Urinary bladder (tissue), 4 donors: Measurements from ENCODE around the gene HBE1. TPM values are rescaled to one million over a fixed set of nuclear protein-coding genes. Genes with fewer than 3 reads are reported as not detected.

Source experiments
- DNase-seq: peaks from one replicate; pipeline ENCODE4 v3.0.0-alpha.2; 2015; ENCODE audit errors: extremely low spot score
- H3K27ac ChIP-seq: one replicate; pipeline ENCODE4 v1.5.1; 2013; ENCODE audit warnings: low read depth, mild to moderate bottlenecking, moderate library complexity
- H3K36me3 ChIP-seq: one replicate; pipeline ENCODE4 v1.6.1; 2013; ENCODE audit warnings: mild to moderate bottlenecking, moderate library complexity; ENCODE audit not compliant: insufficient read depth
- H3K4me1 ChIP-seq: one replicate; pipeline ENCODE4 v1.6.1; 2013; ENCODE audit warnings: mild to moderate bottlenecking, moderate library complexity; ENCODE audit not compliant: insufficient read depth
- H3K4me3 ChIP-seq: one replicate; pipeline ENCODE4 v1.5.1; 2013; ENCODE audit warnings: low read depth, low read length
- WGBS: extraction: QIAGEN DNeasy Blood & Tissue Kit; methylation state at CpG from one replicate; pipeline ENCODE4 v1.1.7; 2013; 5-methylcytosine and 5-hydroxymethylcytosine counted together
- polyA plus RNA-seq: library from polyadenylated mRNA; stranded (reverse); fragments of 200-250 nt; gene quantifications from one replicate; pipeline ENCODE4 v1.2.3, GENCODE V29; 2013
- total RNA-seq: library from RNA; depleted of rRNA; stranded (reverse); fragments of >200 nt; gene quantifications from one replicate; pipeline ENCODE4 v1.2.3, GENCODE V29; 2014
- donor health status: healthy with polysubstance abuse.
- donor health status: healthy.

HBE1 gene
- total and polyA plus RNA-seq, 2 donors: 0.18 to 3.0 TPM

DNA sequence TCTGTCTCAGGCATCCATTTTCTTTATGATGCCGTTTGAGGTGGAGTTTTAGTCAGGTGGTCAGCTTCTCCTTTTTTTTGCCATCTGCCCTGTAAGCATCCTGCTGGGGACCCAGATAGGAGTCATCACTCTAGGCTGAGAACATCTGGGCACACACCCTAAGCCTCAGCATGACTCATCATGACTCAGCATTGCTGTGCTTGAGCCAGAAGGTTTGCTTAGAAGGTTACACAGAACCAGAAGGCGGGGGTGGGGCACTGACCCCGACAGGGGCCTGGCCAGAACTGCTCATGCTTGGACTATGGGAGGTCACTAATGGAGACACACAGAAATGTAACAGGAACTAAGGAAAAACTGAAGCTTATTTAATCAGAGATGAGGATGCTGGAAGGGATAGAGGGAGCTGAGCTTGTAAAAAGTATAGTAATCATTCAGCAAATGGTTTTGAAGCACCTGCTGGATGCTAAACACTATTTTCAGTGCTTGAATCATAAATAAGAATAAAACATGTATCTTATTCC, 10.9 kb upstream of the HBE1 start:
- Histone ChIP-seq H3K4me3 (no peak overlapping the region), H3K27ac (no peak overlapping the region), H3K36me3 (no peaks in the 10 kb centered on the region), H3K4me1 (no peaks in the 10 kb centered on the region)
- no peak for DNase-seq
- 44% methylated on average over 3 of the region's 3 CpGs for WGBS

DNA sequence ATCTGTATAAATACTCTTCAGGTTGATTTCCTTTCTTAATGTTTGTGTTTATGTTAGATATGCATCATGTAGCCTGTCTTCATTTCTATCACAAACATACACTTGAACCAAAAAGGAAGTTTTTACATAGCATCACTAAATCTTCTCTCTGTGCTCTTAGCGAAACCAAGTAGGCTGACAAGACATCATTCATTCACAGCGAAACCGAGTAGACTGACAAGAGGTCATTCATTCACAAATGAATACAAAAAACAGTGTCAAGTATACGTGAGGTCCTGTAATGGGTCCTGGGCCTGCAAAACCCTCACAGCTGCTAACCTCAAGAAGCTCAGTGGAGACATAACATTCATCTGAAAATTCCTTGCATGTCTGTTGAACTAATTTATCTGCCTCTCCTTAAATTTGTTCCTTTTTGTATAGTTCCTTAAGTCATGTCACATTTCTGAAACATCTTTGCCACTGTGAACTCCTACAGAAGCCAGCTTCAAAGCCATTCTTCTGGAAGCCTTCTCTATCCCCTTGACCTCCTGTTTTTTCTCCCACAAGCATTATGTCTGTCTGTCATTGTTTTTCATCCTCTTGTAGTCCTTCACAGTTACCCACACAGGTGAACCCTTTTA, 9.8 kb upstream of the HBE1 start:
- WGBS: 85% methylated on average over 4 of the region's 4 CpGs

DNA sequence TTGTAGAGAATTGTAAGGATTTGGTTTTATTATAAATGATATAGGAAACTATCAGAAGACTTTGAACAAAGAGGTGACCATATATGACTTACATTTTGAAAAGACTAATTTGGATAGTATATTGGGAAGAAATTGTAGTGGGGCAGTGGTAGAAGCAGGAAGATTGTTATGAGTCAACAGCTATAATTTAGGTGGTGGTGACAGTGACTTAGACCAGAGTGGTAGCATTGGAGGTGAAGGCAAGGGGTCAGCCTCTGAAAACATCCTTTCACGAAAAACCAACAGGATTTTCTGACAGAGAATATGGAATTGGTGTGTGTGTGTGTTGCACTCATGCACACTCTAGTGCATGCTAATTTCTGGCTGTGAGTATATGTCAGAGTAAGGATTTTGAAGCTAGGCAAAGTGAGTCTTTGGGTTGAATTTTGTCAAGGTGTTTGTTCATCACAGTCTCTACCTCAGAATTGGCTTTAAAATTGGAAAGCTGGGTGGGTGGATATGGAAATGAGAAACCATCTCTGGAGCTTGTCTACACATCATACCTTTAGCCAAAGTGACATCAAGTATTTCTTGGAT, 8.2 kb upstream of the HBE1 start:
- H3K4me1 ChIP-seq: no peaks in the 10 kb centered on the region
- H3K27ac ChIP-seq: no peak overlapping the region
- no peak for DNase-seq
- no peak overlapping the region for H3K4me3 ChIP-seq
- no peaks in the 10 kb centered on the region for H3K36me3 ChIP-seq
- WGBS: 37% methylated on average over 1 of the region's 1 CpG

More for the DNA sequence above, 9.8 kb upstream of the HBE1 start:
- no peak for DNase-seq
- H3K4me3 ChIP-seq: no peak overlapping the region
- H3K36me3 ChIP-seq: no peaks in the 10 kb centered on the region
- H3K27ac ChIP-seq: no peak overlapping the region
- H3K4me1 ChIP-seq: no peaks in the 10 kb centered on the region

DNA sequence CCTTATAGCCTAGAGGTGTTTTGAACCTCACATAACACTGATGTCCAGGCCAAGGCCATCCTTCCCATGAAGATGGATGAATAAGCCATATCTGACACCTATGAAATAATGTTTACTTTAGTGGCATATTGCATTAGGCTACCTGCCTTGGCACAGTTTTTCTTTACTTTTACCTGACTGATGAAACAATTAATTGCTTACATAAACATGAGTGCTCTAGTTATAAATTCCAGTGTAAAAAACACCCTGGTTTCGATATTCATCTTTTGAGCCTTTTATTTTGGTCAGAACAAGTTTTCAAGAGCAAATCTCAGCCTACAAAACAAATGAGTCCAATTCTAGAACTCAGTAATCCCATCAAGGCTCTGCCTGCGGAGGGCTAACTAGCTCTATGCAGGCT, 7.0 kb upstream of the HBE1 start:
- WGBS: 80% methylated on average over 2 of the region's 2 CpGs

DNA sequence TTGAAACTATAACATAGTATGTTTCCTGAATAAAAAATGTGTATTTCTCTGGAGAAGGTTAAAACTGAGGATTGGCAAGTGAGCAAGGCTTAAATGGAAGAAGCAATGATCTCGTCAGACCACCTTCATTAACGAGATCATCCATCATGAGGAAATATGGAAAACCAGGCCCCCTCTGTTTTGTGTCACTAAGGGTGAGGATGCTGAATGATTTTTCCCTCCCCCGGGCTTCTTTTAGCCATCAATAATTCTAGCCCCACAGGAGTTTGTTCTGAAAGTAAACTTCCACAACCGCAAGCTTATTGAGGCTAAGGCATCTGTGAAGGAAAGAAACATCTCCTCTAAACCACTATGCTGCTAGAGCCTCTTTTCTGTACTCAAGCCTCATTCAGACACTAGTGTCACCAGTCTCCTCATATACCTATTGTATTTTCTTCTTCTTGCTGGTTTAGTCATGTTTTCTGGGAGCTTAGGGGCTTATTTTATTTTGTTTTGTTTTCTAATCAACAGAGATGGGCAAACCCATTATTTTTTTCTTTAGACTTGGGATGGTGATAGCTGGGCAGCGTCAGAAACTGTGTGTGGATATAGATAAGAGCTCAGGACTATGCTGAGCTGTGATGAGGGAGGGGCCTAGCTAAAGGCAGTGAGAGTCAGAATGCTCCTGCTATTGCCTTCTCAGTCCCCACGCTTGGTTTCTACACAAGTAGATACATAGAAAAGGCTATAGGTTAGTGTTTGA, 5.8 kb upstream of the HBE1 start:
- Histone ChIP-seq H3K36me3 (no peaks in the 10 kb centered on the region), H3K27ac (no peak overlapping the region), H3K4me1 (no peaks in the 10 kb centered on the region), H3K4me3 (no peak overlapping the region)
- WGBS: 71% methylated on average over 6 of the region's 6 CpGs
- DNase-seq: no peak

More for the DNA sequence above, 7.0 kb upstream of the HBE1 start:
- Histone ChIP-seq H3K36me3 (no peaks in the 10 kb centered on the region), H3K4me3 (no peak overlapping the region), H3K4me1 (no peaks in the 10 kb centered on the region), H3K27ac (no peak overlapping the region)
- DNase-seq: no peak

DNA sequence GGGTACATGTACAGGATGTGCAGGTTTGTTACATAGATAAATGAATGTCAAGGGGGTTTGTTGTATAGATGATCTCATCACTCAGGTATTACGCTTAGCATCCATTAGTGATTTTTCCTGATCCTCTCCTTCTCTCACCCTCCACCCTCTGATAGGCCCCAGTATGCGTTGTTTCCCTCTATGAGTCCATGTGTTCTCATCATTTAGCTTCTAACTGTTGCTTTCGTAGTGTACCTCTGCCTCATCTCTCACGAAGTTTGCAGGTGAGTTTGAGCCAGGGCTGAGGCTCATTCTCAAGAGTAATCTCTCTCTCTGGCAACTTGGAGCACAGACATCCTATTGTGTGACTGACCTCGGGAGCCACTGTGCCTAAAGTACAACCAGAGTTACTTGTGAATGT, 4.7 kb upstream of the HBE1 start:
- Histone ChIP-seq H3K36me3 (no peaks in the 10 kb centered on the region), H3K4me3 (no peak overlapping the region), H3K27ac (no peak overlapping the region), H3K4me1 (no peaks in the 10 kb centered on the region)
- no peak for DNase-seq
- 75% methylated on average over 5 of the region's 5 CpGs for WGBS

DNA sequence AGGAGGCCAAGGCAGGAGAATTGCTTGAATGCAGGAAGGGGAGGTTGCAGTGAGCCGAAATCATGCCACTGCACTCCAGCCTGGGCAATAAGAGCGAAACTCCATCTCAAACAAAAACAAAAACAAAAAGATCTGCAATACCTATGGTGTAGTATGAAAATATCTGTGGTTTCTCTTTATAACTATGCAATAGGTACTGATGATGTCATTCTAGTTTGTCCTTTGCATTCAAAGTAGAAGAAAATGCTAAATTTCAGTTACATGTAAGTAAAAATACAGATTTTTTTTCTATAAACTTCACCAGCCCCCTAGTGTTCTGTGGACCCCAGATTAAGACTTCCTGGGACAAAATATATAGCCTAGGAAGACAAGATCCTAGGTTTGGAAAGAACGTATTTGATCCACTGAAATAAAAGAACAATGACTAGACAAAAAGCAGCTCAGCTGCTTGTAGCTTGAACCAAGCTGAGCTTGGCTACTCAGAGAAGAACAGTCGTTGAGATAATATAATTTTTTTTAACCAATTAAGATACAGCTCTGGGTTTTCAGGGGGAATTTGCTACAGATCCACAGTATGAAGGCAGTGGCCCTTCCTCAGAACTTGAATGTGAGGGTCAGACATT, 2.8 kb upstream of the HBE1 start:
- Histone ChIP-seq H3K36me3 (no peaks in the 10 kb centered on the region), H3K4me3 (no peak overlapping the region), H3K4me1 (no peaks in the 10 kb centered on the region), H3K27ac (no peak overlapping the region)
- no peak for DNase-seq
- 77% methylated on average over 4 of the region's 4 CpGs for WGBS

DNA sequence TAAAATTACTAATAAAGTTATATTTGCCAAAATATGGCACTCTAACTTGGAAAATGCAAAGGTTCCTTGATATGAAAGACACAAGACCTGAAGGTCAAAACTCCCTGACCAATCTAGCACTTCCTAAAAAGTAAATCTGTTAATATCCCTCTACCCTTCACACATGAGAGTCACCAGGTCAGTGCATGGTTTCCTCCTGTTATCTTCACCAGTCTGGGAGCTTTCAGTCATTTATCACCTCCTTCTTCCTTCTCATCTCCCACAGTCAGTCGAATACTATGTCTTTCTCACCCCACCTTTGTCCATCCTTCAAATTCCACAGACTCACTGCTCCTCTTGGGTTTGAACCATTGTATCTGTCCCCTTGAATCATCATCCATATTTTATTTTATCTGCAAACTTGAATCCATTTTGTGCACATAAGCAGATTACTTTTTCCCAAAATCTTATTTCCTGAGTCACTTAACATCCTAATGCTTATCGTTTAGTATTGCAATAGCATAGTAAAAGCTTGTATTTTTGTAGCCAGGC, 2.6 kb downstream of the HBE1 start:
- WGBS: 84% methylated on average over 2 of the region's 2 CpGs

DNA sequence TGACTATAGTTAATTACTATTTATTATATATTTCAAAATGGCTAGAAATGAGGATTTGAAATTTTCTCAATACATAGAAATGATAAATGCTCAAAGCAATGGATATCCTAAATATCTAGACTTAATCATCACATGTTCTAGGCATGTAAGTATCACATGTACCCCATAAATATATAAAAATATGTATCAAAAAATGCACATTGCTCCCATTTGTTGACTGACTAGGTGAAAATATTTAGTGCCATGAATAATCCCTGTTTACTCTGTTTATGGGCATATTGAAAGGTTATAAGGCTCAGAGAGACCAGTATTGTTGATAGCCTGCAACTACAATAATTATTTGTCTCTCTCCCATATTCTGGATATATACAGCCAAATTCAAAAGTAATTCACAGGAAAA, 3.1 kb downstream of the HBE1 start:
- DNase-seq: no peak
- Histone ChIP-seq H3K36me3 (no peaks in the 10 kb centered on the region), H3K4me3 (no peak overlapping the region), H3K27ac (no peak overlapping the region), H3K4me1 (no peaks in the 10 kb centered on the region)

More for the DNA sequence above, 2.6 kb downstream of the HBE1 start:
- no peak for DNase-seq
- Histone ChIP-seq H3K36me3 (no peaks in the 10 kb centered on the region), H3K27ac (no peak overlapping the region), H3K4me3 (no peak overlapping the region), H3K4me1 (no peaks in the 10 kb centered on the region)

DNA sequence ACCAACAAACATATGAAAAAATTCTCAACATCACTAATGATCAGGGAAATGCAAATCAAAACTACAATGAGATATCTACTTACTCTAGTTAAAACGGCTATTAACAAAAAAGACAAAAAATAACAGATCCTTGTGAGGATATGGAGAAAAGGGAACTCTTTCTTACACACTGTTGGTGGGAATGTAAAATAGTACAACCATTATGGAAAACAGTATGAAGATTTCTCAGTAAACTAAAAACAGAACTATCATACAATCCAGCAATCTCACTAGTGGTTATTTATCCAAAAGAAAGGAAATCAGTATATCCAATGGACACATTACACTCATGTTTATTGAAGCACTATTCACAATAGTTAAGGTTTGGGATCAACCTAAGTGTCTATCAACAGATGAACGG, 3.9 kb downstream of the HBE1 start:
- Histone ChIP-seq H3K4me1 (no peaks in the 10 kb centered on the region), H3K27ac (no peak overlapping the region), H3K36me3 (no peaks in the 10 kb centered on the region), H3K4me3 (no peak overlapping the region)
- DNase-seq: no peak
- WGBS: 64% methylated on average over 2 of the region's 2 CpGs

DNA sequence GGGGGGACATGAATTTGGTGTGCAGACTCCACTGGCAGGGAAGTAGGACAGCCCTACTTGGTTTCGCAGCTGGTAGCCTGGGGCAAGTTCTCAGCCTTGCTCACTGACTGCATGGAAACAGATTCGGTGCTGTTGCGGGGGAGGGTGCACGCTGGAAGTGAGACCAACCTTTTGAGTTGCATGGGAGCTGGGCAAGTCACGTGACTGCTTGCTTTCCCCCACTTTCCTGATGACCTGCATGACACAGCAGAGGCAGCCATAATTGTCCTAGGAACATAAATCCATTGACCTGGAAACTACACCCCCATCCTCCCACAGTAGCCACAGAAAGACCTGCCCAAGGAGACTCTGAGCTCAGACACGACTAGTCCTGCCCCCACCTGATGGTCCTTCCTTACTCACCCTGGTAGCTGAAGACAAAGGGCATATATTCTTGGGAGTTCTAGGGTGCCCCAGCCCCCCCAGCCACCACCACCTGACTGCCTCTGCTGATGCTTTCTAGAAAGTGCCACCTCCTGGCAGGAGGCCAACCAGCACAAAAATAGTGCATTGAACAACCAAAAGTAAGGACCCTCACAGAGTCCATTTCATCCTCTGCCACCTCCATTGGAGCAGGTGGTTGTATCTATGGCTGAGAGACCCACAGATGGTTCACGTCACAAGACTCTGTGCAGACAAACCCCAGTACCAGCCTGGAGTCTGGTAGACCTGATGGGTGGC, 11.0 kb downstream of the HBE1 start:
- no peak for DNase-seq
- Histone ChIP-seq H3K4me1 (no peaks in the 10 kb centered on the region), H3K4me3 (no peak overlapping the region), H3K36me3 (no peaks in the 10 kb centered on the region), H3K27ac (no peak overlapping the region)
- WGBS: 76% methylated on average over 7 of the region's 7 CpGs

DNA sequence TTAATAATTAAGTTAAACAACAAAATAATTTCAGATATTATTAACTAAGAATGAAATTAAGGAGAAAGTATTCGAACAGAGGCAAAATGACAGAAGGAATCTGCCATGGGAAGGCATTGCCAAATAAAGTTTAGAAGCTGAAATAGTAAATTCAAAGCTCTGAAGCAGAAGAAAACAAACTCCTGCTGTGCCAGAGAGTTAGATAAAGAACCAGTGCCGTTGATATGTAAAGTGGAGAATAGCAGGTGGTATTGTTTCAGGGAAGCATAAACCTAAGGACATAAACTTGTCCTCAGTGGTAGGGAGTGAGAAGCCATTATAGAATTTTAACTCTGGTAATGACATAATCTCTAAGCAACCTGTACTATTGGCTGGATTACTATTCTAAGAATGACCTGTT, 12.4 kb downstream of the HBE1 start:
- no peaks in the 10 kb centered on the region for H3K4me1 ChIP-seq
- H3K27ac ChIP-seq: no peak overlapping the region
- no peak overlapping the region for H3K4me3 ChIP-seq
- no peaks in the 10 kb centered on the region for H3K36me3 ChIP-seq
- DNase-seq: no peak
- 26% methylated on average over 2 of the region's 2 CpGs for WGBS
